IgD-negative memory B cell (primary cell): ENCODE results near the gene OSBPL10. TPM values are rescaled to one million over a fixed set of nuclear protein-coding genes. Genes with fewer than 3 reads are reported as not detected.
"Not testable (repeated sequence)": the region's sequence is repeated elsewhere in the genome, so short reads cannot be mapped to it uniquely, and the experiment has no call there.

Experiments
- H3K27ac Mint-ChIP-seq, 3 donors: one replicate each; pipeline ENCODE4 v1.8.0; 2020 to 2022; ENCODE audit warnings: mild to moderate bottlenecking in 3 of 3, mixed read lengths in 3 of 3, moderate library complexity in 1 of 3
- H3K27me3 Mint-ChIP-seq: one replicate; pipeline ENCODE4 v1.8.0; 2021; ENCODE audit warnings: mixed read lengths
- H3K36me3 Mint-ChIP-seq: one replicate; pipeline ENCODE4 v1.8.0; 2020; ENCODE audit warnings: mild to moderate bottlenecking, mixed read lengths
- H3K4me1 Mint-ChIP-seq, 3 donors: one replicate each; pipeline ENCODE4 v1.8.0; 2020 to 2022; ENCODE audit warnings: mixed read lengths in 3 of 3, mild to moderate bottlenecking in 1 of 3
- H3K4me3 Mint-ChIP-seq, 4 donors: one replicate each; pipeline ENCODE4 v1.8.0; 2020 to 2022; ENCODE audit warnings: mild to moderate bottlenecking in 4 of 4, mixed read lengths in 4 of 4, moderate library complexity in 3 of 4
- H3K9me3 Mint-ChIP-seq, 3 donors: one replicate each; pipeline ENCODE4 v1.8.0; 2020 to 2021; ENCODE audit warnings: mixed read lengths in 3 of 3, mild to moderate bottlenecking in 1 of 3
- polyA plus RNA-seq: library from polyadenylated mRNA; unstranded; fragments of 300-500 nt; fragmentation: Illumina TruSeq; gene quantifications from one replicate; pipeline ENCODE4 v1.2.3, GENCODE V29; 2021

OSBPL10 gene
- polyA plus RNA-seq, 1 donor from 2014 or later, result 126 TPM

DNA sequence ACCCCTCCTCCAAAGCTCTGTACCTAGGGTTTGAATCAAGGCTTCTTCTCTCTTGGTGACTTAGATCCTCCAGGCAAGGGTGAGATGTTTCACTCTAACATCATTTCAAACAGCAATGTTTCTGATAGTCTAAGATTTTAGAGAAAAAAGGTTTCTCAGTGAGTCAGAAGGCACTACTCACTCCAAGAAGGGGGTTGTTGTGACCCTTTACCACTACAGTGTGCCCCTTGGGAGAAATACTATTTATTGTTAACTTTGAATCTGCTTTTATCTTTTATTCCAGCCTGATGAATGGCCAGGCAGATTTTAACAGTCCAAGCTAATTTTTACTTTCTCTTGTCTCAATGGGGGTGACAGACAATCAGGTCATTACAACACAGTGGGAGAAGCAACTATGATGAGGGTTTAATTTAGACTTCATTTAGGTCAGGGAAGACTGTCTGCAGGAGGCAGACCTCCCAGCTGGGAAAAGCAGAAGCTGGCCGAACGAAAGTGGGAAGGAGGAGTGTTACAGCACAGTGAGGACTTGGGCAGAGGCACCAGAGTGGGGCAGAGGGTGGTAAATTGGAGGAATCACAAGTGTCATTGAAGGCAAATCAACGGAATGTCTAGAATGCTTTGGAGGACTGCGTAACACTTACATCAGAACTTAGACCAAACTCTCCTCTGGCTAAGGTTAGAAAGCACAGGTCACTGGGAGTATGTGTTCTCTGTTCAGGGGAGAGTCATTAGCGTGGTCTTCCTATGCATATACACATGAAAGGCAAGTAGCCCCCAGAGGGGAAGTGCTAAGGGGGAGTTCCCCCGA lies 21.7 kb upstream of the OSBPL10 start:
- H3K36me3 Mint-ChIP-seq, result peaks cover 20% of the 10 kb centered on the region
- no peaks in the 10 kb centered on the region for H3K27me3 Mint-ChIP-seq
- H3K9me3 Mint-ChIP-seq, result peaks cover 1 to 4% (median 3%) of the 10 kb centered on the region in 3 donors
- H3K27ac Mint-ChIP-seq, result peak overlapping the region in 1 of 3 donors; percentile 11
- peaks cover 33 to 50% (median 47%) of the 10 kb centered on the region in 3 donors for H3K4me1 Mint-ChIP-seq
- no peak overlapping the region for H3K4me3 Mint-ChIP-seq

DNA sequence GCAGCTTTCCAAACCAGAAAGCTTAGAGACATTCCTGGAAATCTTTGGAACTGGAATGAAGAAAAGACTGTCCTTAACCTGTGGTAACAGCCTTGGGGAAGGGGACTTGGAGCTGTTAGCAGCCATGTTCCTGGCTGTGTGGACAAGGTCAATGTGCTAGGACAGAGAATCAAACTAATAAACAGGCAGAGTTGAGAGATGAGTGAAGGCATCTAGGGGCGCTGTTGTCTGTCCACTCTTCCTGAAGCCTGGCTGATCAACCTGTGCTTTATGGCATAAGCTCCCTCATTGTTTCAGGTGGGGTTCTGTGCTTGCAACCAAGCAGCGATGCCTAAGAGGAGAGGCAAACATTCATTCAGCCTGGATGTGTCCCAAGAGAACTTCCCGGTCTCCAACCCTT lies 19.8 kb upstream of the OSBPL10 start:
- H3K9me3 Mint-ChIP-seq, result peaks cover 0 to 4% (median 0%) of the 10 kb centered on the region in 3 donors
- peaks cover 39 to 52% (median 45%) of the 10 kb centered on the region in 3 donors for H3K4me1 Mint-ChIP-seq
- H3K36me3 Mint-ChIP-seq, result peaks cover 11% of the 10 kb centered on the region
- peak overlapping the region in 1 of 4 donors; percentile 72 for H3K4me3 Mint-ChIP-seq
- H3K27ac Mint-ChIP-seq, result peak overlapping the region; percentile 15 to 33 (median 29)
- H3K27me3 Mint-ChIP-seq, result no peaks in the 10 kb centered on the region

DNA sequence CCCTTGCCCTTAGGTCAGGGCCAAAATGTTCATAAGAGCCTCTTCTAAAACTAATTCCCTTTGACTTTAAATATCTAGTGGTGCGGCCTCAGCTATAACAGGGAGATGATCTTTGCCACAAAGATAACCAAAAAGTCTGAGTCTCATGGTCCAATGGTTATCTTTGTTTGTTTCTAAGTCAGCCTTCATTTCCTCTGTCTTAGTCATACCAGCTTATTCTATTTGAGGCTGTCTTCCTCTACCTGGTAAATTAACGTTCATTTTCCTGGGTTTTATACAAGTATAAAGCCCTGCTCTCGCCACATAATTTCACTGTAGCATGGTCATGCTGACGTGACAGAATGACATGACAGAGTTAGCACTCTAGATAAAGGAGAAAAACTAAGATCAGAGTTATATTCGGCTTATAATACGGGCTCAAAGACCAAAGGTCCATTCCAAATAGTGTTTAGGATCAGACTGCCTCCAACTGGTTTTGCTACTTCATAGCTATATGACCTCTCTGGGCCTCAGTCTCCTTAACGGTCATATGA lies 18.9 kb upstream of the OSBPL10 start:
- peak overlapping the region; percentile 15 to 87 (median 79) for H3K27ac Mint-ChIP-seq
- H3K4me1 Mint-ChIP-seq, result peaks cover 43 to 54% (median 51%) of the 10 kb centered on the region in 3 donors

DNA sequence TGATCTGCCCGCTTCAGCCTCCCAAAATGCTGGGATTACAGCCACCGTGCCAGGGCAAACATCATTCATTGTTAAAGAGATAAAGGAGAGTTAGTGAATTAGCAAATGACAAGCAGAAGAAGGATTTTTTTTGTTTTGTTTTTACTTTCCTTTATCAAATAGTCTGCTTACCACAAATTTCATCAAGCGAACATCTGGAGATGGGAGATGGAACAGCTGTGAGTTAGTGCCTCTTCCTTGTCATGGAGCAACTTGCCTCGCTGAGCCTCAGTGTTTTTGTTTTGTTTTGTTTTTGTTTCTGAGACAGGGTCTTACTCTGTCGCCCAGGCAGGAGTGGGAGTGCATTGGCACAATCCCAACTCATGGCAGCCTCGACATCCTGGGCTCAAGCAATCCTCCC lies 16.4 kb upstream of the OSBPL10 start:
- H3K9me3 Mint-ChIP-seq, result peaks cover 2 to 15% (median 6%) of the 10 kb centered on the region in 3 donors
- peaks cover 9% of the 10 kb centered on the region for H3K36me3 Mint-ChIP-seq
- no peaks in the 10 kb centered on the region for H3K27me3 Mint-ChIP-seq
- peaks cover 38 to 44% (median 39%) of the 10 kb centered on the region in 3 donors for H3K4me1 Mint-ChIP-seq
- no peak overlapping the region for H3K27ac Mint-ChIP-seq
- peak overlapping the region in 2 of 4 donors; percentile 17 to 27 for H3K4me3 Mint-ChIP-seq

More for the DNA sequence above, 18.9 kb upstream of the OSBPL10 start:
- H3K27me3 Mint-ChIP-seq, result no peaks in the 10 kb centered on the region
- H3K36me3 Mint-ChIP-seq, result peaks cover 9% of the 10 kb centered on the region
- peaks cover 0 to 4% (median under 1%) of the 10 kb centered on the region in 3 donors for H3K9me3 Mint-ChIP-seq
- H3K4me3 Mint-ChIP-seq, result peak overlapping the region in 3 of 4 donors; percentile 6 to 61 (median 49)

DNA sequence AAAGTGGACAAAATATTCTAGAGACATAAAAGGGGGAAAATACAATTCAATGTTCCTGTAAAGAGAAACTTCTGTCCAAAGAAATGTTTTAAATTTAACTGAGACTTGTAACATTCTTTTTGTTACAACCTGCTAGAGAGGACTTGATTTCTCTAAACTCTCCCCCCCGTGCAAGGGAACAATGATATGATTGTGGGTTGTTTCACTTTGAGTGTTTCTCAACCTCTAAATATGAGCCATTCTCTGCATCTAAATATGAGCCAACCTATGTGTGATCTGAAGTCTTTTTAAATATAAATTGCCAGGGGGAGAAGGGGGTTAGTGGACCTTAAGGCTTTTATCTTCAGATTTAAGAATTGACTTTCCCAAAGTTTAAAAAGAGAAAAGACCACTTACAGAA lies 15.1 kb upstream of the OSBPL10 start:
- Mint-ChIP-seq H3K36me3 (peaks cover 10% of the 10 kb centered on the region), H3K27ac (peak overlapping the region in 1 of 3 donors; percentile 89), H3K9me3 (peaks cover 4 to 18% (median 6%) of the 10 kb centered on the region in 3 donors), H3K4me3 (peak overlapping the region in 1 of 4 donors; percentile 33), H3K27me3 (no peaks in the 10 kb centered on the region), H3K4me1 (peaks cover 38 to 39% (median 38%) of the 10 kb centered on the region in 3 donors)

DNA sequence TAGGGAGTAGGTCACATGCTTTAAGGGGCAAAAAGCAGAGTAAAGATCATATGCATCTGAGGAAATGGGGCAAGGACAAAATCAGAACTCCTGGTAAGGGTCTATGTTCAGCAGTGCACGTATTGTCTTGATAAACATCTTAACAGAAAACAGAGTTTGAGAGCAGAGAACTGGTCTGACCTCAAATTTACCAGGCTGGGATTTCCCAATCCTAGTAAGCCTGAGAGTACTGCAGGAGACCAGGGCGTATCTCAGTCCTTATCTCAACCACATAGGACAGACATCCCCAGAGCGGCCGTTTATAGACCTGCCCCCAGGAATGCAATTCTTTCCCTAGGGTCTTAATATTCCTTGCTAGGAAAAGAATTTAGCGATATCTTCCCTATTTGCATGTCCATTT lies 14.0 kb upstream of the OSBPL10 start:
- peak overlapping the region; percentile 28 to 51 (median 46) for H3K27ac Mint-ChIP-seq
- not testable (repeated sequence) for H3K27me3 Mint-ChIP-seq
- peaks cover 4 to 18% (median 6%) of the 10 kb centered on the region in 3 donors for H3K9me3 Mint-ChIP-seq

DNA sequence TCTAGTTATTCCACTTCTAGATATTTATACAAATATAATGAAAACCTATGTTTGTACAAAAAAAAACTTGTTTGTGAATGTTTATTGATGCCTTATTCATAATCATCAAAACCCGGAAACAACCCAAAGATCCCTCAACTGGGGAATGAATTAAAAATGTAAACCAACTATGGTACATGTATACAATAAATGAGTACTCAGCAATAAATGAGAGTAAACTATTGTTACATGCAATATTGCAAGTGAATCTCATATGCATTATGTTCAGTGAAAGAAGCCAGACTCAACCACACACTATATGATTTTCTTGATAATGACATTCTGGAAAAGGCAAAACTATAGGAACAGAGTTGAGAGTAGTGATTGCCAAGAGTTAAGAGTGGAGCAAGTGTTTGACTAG lies 12.8 kb upstream of the OSBPL10 start:
- Mint-ChIP-seq H3K9me3 (peaks cover 4 to 18% (median 6%) of the 10 kb centered on the region in 3 donors), H3K4me1 (peaks cover 21 to 27% (median 22%) of the 10 kb centered on the region in 3 donors), H3K4me3 (no peak overlapping the region), H3K27ac (peak overlapping the region in 1 of 3 donors; percentile 51), H3K36me3 (peaks cover 6% of the 10 kb centered on the region), H3K27me3 (no peaks in the 10 kb centered on the region)

More for the DNA sequence above, 14.0 kb upstream of the OSBPL10 start:
- peaks cover 30 to 35% (median 31%) of the 10 kb centered on the region in 3 donors for H3K4me1 Mint-ChIP-seq
- H3K4me3 Mint-ChIP-seq, H3K36me3 Mint-ChIP-seq: not testable (repeated sequence)

DNA sequence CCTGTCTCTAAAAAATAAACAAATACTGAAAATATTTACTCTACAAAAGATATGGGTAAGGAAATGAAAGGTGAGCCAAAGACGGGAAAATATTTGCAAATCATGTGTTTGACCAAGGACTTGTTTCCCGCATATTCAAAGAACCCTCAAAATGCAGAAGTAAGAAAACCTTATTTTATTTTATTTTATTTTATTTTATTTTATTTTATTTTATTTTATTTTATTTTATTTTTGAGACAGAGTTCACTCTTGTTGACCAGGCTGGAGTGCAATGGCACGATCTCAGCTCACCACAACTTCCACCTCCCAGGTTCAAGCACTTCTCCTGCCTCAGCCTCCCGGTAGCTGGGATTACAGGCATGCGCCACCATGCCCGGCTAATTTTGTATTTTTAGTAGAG lies 11.9 kb upstream of the OSBPL10 start:
- Mint-ChIP-seq H3K4me1 (peaks cover 14 to 24% (median 16%) of the 10 kb centered on the region in 3 donors), H3K9me3 (peaks cover 4 to 18% (median 5%) of the 10 kb centered on the region in 3 donors), H3K27ac (peak overlapping the region in 1 of 3 donors; percentile 10)
- H3K4me3 Mint-ChIP-seq, H3K27me3 Mint-ChIP-seq, H3K36me3 Mint-ChIP-seq: not testable (repeated sequence)

DNA sequence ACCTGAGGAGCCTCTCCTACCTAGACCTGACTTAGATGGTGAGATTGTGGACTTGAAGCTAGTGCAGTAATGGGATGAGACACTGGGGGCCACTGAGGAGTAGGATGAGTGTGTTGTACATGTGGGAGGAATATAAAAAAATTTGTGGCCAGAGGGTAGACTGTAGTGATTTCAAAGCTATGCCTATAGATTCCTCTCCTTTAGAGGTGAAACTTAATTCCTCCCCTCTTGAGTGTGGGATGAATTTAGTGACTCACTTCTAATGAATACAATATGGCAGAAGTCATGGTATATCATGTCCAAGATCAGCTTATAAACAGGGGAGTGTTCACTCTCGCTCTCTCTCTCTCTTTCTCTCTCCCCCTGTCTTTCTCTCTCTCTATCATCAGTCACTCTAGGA lies 7.2 kb upstream of the OSBPL10 start:
- peaks cover 11% of the 10 kb centered on the region for H3K36me3 Mint-ChIP-seq
- H3K4me3 Mint-ChIP-seq, result no peak overlapping the region
- no peaks in the 10 kb centered on the region for H3K27me3 Mint-ChIP-seq
- H3K27ac Mint-ChIP-seq, result no peak overlapping the region
- peaks cover 18 to 22% (median 22%) of the 10 kb centered on the region in 3 donors for H3K4me1 Mint-ChIP-seq
- peaks cover 3 to 10% (median 9%) of the 10 kb centered on the region in 3 donors for H3K9me3 Mint-ChIP-seq

DNA sequence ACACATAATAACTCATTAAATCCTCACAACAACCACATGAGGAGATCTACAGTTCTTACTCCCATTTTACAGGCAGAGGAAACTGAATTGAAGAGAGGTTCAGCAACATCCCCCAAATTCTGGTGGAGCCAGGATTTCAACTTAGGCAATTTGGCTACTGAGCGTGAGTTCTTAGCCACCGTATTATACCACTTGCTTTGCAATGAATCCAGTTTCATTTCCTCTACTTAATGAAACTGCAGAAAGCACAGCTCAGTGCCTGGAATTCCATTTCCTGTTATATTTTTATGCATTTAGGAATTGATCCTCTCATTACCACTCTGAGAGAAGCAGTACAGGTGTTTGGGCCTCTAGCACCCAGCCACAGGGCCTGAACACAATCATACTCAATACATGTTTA lies 4.8 kb upstream of the OSBPL10 start:
- no peaks in the 10 kb centered on the region for H3K27me3 Mint-ChIP-seq
- peaks cover 10% of the 10 kb centered on the region for H3K36me3 Mint-ChIP-seq
- H3K27ac Mint-ChIP-seq, result peak overlapping the region in 1 of 3 donors; percentile 65

DNA sequence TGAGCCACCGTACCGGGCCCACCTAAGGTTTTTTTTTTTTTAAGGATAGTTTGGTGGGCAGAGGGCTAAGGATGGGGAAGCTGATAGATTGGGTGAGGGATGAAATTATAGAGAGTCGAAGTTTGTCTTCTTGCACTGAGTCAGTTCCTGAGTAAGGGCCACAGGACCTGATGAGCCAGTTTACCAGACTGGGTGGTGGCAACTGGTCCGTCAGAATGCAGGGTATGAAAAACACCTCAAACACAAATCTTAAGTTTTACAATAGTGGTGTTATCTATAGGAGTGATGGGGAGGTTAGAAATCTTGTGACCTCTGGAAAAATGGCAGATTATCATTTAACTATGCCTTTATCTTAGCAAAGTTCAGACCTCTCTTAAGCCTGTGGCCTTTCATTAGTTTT lies 3.3 kb upstream of the OSBPL10 start:
- peak overlapping the region; percentile 51 to 90 (median 74) for H3K4me3 Mint-ChIP-seq

More for the DNA sequence above, 4.8 kb upstream of the OSBPL10 start:
- H3K4me1 Mint-ChIP-seq, result peaks cover 33 to 34% (median 34%) of the 10 kb centered on the region in 3 donors
- H3K4me3 Mint-ChIP-seq, result peak overlapping the region in 3 of 4 donors; percentile 65 to 74 (median 72)
- peaks cover 2 to 11% (median 6%) of the 10 kb centered on the region in 3 donors for H3K9me3 Mint-ChIP-seq

DNA sequence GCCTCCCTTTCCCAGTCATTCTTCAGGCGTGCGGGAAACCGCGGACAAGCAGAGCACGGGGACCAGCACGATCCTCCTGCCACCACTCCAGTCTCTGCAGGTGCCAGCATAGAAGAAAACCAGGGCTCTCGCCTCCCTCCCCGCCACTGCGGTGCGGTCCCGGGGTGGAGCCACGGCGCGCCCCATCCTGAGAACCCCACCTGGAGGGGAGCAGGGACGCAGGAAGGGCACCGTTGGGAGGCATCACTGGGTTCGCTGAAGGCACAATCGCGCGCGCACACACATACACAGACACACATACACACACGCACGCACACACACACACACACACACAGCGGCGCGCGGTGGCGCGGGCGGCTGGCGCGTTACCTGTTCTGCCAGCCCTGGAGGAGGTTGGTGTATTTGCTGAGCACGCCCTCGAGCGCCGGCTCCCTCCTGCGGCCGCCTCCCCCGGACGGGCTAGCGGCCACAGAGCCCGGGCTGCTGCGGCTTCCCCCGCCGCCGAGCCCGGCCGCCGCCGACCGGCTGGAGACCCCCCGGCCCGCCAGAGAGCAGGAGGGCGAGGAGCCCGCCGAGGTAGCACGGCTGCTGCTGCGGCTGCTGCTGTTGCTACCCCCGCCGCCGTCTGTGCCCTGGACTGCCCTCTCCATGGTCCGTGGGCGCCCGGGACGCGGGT lies 394 bp downstream of the OSBPL10 start:
- H3K27me3 Mint-ChIP-seq, result no peaks in the 10 kb centered on the region
- peak overlapping the region; percentile 89 to 99 (median 97) for H3K4me3 Mint-ChIP-seq
- H3K27ac Mint-ChIP-seq, result peak overlapping the region; percentile 81 to 97 (median 90)
- H3K4me1 Mint-ChIP-seq, result peaks cover 57 to 66% (median 62%) of the 10 kb centered on the region in 3 donors
- H3K9me3 Mint-ChIP-seq, result peaks cover 0 to 2% (median 2%) of the 10 kb centered on the region in 3 donors
- H3K36me3 Mint-ChIP-seq, result peaks cover 10% of the 10 kb centered on the region

More for the DNA sequence above, 3.3 kb upstream of the OSBPL10 start:
- Mint-ChIP-seq H3K27me3 (no peaks in the 10 kb centered on the region), H3K9me3 (peaks cover 2 to 11% (median 6%) of the 10 kb centered on the region in 3 donors), H3K36me3 (peaks cover 12% of the 10 kb centered on the region), H3K27ac (peak overlapping the region in 1 of 3 donors; percentile 34), H3K4me1 (peaks cover 33 to 39% (median 36%) of the 10 kb centered on the region in 3 donors)

DNA sequence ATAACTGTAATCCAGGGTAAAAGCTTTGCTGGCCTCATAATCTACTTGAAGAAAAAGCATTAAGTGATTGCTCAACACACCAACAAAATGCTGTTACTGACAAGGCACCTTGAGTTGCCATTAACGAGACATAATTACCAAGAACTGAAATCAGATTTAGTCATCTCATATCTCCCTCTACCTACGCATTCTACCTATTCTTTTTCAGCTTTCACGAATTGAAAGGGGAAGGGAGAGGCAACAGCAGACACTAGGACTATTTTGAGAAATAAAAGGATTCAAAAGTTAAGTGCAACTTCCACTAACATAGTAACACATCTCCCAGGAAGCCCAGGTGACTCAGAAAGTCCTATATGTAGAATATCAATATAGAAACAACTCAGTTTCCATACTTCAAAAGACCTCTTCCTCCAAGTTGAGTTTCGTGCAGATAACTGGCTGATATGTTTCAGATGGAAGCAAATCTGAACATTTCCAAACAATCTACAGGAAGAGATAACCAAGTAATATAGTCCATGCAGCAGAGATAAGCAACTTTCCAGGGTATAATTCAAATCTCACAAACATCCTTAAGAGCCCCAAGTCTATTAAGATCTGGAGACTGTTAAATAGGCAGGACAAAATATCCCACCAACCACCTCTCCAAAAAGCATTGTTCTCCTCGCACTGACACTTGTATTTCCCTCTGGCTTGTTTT lies 1.9 kb downstream of the OSBPL10 start:
- H3K4me1 Mint-ChIP-seq, result peaks cover 66 to 70% (median 66%) of the 10 kb centered on the region in 3 donors
- H3K27ac Mint-ChIP-seq, result peak overlapping the region; percentile 81 to 97 (median 83)
- H3K27me3 Mint-ChIP-seq, result no peaks in the 10 kb centered on the region
- H3K4me3 Mint-ChIP-seq, result peak overlapping the region; percentile 89 to 99 (median 96)
- peaks cover 10% of the 10 kb centered on the region for H3K36me3 Mint-ChIP-seq
- H3K9me3 Mint-ChIP-seq, result peaks cover 0 to 3% (median 2%) of the 10 kb centered on the region in 3 donors

DNA sequence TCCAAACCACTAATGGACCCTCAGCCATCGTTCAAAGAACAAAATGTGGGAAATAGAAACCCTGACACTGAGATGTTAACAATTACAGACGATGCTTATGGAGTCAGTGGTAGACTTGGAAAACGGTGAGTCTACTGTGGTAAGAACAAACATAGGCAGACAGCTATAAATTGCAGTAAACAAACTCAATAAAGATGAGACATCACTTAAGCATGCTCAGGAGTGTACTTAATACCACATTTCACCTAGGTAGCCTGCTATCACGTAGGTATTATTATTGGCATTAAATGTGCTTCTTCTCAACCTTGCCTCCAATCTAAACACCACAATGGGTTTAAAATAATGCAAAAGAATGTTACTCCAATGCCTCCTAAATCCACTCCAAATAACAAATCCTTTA lies 2.5 kb downstream of the OSBPL10 start:
- Mint-ChIP-seq H3K27ac (peak overlapping the region; percentile 73 to 81 (median 79)), H3K36me3 (peaks cover 8% of the 10 kb centered on the region), H3K9me3 (peaks cover 0 to 3% (median 2%) of the 10 kb centered on the region in 3 donors), H3K27me3 (no peaks in the 10 kb centered on the region), H3K4me1 (peaks cover 67 to 73% (median 68%) of the 10 kb centered on the region in 3 donors), H3K4me3 (peak overlapping the region; percentile 89 to 99 (median 96))
